Retina (tissue), 1 donor: Measurements from ENCODE around the gene RESF1.
"Not testable (repeated sequence)": the region's sequence is repeated elsewhere in the genome, so short reads cannot be mapped to it uniquely, and the experiment has no call there.

Source experiments
- DNase-seq: peaks from one replicate; pipeline ENCODE4 v3.0.0-alpha.2; 2016

RESF1 gene

GRCh38 chr12:31959161-31959700, at the start of gene RESF1:
RESF1 (plus strand) TSS chr12:31959415; CDS start chr12:31980956, 21,541 bp downstream.
- DNase-seq, result peak; percentile 97

DNA sequence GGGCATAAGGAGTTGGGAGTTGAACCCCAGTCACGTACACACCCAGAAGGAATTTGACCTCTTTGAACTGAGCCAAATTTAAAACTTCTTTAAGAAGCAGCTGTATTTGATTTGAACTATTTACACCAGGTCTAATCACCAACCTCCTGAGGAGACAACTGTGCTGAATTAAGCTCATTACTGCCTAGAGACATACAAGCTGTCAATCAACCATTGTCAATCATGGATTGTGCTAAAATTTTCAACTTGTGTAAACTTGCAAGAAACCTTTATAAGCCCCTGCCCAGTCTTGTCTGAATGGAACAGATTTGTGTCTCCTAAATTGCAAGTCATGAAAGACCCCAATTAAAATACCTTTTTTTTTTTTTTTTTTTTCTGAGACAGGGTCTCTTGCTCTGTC, 44.3 kb upstream of the RESF1 start:
- no peak for DNase-seq

DNA sequence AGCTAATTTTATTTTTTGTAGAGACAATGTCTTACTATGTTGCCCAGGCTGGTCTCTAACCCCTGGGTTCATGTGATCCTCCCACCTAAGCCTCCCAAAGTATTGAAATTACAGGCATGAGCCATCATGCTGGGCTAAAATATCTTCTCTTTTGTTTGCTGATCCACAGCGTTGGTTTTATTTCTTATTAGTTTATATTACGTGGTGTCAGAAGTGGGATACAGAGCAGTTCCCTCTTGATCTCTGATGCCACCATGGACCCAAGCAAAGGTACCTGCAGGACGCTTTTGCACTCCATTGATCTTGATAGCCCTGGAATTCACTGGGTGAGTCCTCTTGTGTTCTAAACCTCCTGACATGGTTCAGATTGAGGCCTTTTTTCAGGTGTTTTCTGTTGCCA, 43.8 kb upstream of the RESF1 start:
- no peak for DNase-seq

DNA sequence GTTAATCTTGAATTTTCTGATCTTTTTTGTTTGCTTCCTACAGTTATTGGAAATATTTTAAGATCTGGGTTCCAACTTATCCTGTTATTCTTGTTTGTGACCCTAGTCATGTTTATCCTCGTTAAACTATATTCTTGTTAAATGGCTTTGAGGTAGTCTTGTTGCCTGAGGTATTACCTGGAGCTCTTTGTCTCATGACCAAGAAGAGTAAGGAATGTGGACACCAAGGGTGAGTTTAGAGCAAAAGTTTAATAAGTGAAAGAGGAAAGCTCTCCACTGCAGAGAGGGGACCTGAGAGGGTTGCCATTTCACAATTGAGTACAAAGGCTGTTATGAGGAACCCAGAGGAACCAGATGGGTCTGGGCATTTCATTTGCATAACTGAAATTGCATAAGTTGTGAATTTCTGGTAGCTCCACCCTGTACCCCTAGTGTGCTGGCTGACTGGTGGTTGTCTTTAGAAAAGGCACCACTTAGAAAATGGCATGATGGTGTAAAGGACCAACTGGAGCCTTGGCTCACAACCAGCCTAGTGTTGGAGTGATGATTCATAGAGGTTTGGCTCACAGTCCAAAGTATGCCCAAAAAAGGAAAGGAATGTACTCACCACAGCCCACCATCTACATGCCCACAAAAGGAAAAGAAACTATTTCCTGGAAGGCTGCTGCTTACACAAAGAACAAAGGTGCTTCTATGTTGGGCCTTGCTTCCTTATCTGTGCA, 36.7 kb upstream of the RESF1 start:
- DNase-seq, result no peak

DNA sequence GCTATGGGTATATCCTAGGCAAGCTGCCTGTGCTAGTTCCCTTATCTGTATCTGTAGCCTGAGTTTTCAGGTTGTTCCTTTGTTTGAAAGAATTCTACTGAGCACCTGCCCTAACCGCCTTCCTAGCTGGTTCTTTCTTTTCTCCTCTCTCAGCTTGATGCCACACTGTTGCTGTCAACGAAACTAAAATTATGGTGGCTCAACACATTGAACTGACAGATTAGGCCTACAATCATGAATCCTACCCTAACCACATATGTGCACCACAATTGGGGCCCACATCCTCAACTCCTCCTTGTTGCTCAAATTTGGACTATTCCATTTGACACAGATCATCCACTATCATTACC, 36.2 kb upstream of the RESF1 start:
- no peak for DNase-seq

GRCh38 chr12:31928246-31929026, 30.8 kb upstream of the RESF1 start:
- no peak for DNase-seq

DNA sequence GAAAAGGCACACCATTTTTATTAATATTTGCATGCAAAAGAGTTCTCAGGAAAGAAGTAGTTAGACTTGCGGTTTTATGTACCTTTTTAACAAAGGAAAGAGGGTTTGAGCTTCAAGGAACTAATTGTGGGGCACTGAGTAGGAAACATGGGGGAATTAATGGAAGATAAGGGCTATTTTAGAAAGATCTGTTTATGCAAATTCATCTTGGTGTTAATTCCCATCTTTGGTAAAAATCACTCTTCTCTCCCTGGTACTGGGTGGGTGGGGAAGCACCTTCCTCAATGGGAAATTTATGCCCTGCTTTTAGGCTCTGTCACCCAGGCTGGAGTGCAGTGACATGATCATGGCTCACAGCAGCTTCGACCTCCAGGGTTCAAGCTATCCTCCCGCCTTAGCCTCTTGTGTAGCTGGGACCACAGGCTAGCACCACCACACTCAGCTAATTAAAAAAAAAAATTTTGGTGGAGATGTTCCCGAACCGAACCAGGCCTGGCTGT, 30.1 kb upstream of the RESF1 start:
- DNase-seq, result no peak

GRCh38 chr12:31931796-31932715, 27.2 kb upstream of the RESF1 start:
- DNase-seq, result no peak

- DNase-seq, result no peak
These were observed 14.9 kb upstream of the RESF1 start for GRCh38 chr12:31944299-31944698.

GRCh38 chr12:31947971-31948370, 11.2 kb upstream of the RESF1 start:
- DNase-seq, result no peak

GRCh38 chr12:31948697-31949359, 10.4 kb upstream of the RESF1 start:
- DNase-seq, result not testable (repeated sequence)

DNA sequence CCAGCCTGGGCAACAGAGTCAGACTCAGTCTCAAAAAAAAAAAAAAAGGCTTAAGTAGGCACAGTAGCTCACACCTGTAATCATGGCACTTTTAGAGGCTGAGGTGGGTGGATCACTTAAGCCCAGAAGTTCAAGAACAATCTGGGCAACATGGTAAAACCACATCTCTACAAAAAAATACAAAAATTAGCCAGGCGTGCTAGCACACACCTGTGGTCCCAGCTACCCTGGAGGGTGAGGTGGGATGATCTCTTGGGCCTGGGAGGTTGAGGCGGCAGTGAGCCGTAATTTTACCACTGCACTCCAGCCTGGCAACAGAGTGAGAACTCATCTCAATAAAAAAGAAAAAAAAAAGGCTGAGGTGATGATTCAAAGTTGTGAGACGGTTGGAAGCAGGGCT, 9.1 kb upstream of the RESF1 start:
- no peak for DNase-seq

GRCh38 chr12:31950492-31950891, 8.7 kb upstream of the RESF1 start:
- no peak for DNase-seq

DNA sequence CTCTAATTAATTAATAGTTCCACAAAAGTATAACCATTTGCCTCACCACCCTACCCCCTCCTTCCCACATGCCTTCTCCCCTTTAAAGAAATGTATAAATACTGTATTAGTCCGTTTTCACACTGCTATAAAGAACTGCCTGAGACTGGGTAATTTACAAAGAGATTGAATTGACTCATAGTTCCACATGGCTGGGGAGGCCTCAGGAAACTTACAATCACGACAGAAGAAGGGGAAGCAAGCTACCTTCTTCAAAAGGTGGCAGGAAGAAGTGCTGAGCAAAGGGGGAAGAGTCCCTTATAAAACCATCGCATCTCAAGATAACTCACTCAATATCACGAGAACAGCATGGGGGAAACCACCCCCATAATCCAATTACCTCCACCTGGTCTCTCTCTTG, 8.2 kb upstream of the RESF1 start:
- DNase-seq, result no peak

DNA sequence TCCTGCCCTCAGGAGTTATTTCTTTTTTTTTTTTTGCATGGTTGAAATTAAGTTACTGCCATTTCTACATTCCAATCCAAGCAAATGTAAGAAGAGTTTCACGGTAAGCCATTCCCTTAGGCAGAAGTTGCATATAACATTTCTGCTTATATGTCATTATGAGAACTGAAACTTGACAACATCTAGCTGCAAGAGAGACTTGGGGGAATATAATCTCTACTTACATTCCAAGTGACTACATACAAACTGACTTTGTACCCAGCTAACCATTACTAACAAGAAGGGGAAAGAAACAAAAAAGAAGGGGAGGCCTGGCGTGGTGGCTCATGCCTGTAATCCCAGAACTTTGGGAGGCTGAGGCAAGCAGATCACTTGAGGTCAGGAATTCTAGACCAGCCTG, 7.3 kb upstream of the RESF1 start:
- no peak for DNase-seq

DNA sequence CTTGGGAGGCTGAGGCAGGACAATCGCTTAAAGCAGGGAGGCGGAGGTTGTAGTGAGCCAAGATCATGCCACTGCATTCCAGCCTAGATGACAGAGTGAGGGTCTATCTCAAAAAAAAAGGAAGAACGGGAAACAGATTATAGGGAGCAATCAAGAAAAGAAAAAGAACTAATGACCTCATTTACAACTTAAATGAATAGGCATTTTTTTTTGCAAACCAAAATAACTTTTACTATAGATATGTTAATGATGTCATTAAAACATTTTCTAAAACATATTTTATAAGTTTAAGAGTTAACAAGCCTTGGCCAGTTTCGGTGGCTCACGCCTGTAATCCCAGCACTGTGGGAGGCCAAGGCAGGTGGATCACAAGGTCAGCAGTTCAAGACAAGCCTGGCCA, 6.8 kb upstream of the RESF1 start:
- DNase-seq, result no peak

GRCh38 chr12:31954925-31955858, 4.0 kb upstream of the RESF1 start:
- no peak for DNase-seq

- no peak for DNase-seq
These were observed 550 bp upstream of the RESF1 start for GRCh38 chr12:31958569-31959160.

GRCh38 chr12:31959701-31960391, 631 bp downstream of the RESF1 start:
- DNase-seq, result peak; percentile 89

DNA sequence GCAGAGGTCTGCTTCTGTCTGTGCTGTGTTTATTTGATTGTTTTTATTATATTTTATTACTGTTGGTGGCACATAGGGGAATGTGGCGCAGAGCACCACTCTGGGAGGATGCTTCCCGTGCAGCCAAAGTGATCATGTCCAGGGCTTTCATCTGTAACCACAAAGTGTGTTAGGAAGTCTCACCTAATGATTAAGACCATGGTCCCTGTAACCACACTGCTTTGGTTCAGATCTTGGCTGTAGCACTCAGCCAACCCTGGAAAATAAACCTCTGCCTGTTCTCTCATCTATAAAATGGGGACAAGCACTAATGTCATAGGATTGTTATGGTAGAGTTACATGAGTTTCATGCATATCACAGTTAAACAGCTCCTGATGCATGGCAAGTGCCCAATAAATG, 1.9 kb downstream of the RESF1 start:
- DNase-seq, result no peak
